Stimulated activated CD8-positive, alpha-beta memory T cell treated with anti-CD3 and anti-CD28 coated beads, Interleukin-2, amount 100 ng/mL, for 48 hours (primary cell): ENCODE measurements around the gene IFI30.
"Not testable (repeated sequence)": the region's sequence is repeated elsewhere in the genome, so short reads cannot be mapped to it uniquely, and the experiment has no call there.

Experiments used
- DNase-seq, 2 donors: peaks; one replicate each; pipeline ENCODE4 v3.0.0-alpha.2; 2020; ENCODE audit warnings: low read depth in 2 of 2

The IFI30 gene

DNA sequence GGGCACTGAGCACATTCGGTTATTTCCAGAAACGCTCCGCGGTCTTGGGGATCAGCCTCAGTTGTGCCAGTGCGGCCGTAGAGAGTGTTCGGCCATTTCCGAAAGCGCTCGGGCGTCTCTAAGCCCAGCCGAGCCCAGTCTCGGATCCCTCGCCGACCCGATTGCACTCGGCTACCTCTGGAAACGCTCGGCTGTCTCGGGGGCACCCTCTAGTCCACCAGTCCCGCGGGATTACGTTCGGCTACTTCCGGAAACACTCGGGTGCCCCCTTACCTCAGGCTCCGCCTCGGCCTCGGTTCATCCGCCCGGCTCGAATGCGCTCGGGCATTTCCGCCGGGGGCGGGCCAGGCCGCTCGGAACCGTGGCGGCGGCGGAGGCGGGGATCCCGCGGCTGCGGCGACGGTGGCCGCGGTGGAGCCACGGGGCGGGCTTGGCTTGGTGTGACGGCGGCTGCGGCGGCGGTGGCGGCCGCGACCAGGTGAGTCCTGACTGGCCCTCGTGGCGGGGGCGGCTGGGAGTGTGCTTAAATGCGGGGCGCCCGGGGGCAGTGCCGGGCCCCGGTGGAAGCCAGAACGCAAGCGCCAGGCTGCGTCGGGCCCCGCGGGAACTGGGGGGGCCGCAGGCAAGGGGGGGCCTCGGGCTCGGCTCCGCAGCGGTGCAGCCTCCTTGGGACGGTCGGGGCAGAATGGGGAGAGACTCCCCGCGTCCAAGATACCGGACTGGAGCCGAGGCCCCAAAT is 20.6 kb upstream of the IFI30 start, which contains the start of gene PIK3R2:
PIK3R2 (plus strand) TSS at position 347 of the 739 bp plus-strand sequence. CDS start 2,717 bp downstream, outside the sequence.
- DNase-seq: peak; percentile 97 to 100

GRCh38 chr19:18153556-18154134 is 20.0 kb upstream of the IFI30 start:
- DNase-seq: no peak

- no peak for DNase-seq
Observed at GRCh38 chr19:18155095-18156087, 18.2 kb upstream of the IFI30 start.

DNA sequence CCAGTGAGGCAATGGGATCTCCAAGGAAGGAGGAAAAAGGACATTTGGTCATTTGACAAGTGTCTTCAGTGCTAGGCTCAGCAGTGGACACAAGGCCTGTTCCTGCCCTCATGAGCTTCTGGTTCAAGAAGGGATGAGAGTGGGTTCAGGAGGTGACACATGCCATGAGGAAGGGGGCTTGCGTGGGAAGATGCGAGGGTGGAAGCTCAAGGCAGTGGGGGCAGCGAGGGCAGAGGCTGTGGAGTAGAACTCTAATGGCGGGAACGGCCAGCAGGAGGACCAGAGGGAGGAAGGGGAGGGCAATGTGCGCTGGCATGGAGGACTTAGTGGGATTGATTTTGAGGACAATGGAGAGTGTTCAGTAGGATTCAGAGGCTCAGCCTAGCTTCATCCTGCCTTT is 17.3 kb upstream of the IFI30 start:
- no peak for DNase-seq

DNA sequence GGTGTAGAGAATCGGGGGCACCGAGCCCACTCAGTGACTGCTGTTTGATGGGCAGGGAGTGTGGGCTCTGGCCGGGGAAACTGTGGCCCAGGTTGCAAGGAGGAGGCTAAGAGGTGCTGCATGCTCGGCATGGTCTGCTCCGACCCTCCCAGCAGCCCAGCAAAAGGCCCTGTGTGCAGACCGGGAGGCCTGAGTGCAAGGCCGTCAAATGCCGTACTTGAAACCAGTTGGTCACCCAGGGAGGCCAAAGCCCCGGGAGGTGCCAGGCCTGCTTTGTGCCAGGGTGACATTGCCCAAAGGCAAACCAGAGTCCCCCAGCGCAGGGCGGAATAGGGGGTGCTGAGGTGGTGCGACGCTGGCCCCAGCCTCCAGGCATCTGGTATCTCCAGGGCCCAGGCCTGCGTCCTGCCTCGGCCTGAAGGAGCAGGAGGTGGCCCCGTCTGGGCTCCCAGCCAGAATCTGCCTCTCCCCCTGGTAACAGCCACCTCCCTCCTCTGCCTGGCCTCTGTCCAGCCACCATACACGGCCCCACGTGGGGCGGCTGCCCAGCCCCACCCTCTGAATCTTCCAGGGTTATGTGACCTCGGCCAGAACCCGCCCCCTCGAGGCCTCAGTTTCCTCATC is 16.7 kb upstream of the IFI30 start:
- DNase-seq: no peak

GRCh38 chr19:18157465-18158063 is 16.0 kb upstream of the IFI30 start:
- no peak for DNase-seq

DNA sequence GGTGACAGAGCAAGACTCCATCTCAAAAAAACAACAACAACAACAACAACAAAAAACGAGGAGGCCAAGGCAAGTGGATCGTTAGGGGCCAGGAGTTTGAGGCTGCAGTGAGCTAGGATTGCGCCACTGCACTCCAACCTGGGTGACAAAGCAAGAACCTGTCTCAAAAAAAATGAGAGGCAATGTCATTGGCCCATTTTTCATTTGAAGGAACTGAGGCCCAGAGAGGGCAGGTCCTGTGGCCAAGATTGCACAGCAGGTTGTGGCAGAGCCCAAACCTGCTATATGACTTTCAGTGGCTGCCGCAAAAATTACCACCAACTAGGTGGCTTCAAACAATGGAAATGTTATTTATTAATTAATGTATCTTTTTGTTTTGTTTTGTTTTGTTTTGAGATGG is 15.1 kb upstream of the IFI30 start:
- no peak for DNase-seq

- not testable (repeated sequence) for DNase-seq
Observed at GRCh38 chr19:18159059-18159616, 14.5 kb upstream of the IFI30 start.

GRCh38 chr19:18159810-18160209 is 13.8 kb upstream of the IFI30 start:
- DNase-seq: no peak

DNA sequence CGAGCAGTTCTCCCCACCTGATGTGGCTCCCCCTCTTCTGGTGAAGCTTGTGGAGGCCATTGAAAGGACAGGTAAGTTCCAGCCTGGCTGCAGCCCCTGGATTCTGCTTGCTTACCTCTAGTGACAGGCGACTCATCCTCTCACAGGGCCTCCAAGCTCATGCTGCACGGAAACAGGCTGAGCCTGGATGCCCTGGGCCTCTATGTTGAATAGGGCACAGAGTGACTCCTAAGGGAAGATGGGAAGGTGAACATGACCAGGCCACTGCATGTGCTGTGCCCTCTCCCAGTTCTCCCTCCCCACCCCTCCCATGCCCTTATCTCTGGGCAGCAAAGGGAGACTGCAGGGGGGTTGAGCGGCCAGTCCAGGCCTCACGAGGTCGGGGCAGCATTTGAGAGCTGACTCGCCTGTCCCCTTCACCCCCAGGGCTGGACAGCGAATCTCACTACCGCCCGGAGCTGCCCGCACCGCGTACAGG is 13.1 kb upstream of the IFI30 start:
- DNase-seq: no peak

DNA sequence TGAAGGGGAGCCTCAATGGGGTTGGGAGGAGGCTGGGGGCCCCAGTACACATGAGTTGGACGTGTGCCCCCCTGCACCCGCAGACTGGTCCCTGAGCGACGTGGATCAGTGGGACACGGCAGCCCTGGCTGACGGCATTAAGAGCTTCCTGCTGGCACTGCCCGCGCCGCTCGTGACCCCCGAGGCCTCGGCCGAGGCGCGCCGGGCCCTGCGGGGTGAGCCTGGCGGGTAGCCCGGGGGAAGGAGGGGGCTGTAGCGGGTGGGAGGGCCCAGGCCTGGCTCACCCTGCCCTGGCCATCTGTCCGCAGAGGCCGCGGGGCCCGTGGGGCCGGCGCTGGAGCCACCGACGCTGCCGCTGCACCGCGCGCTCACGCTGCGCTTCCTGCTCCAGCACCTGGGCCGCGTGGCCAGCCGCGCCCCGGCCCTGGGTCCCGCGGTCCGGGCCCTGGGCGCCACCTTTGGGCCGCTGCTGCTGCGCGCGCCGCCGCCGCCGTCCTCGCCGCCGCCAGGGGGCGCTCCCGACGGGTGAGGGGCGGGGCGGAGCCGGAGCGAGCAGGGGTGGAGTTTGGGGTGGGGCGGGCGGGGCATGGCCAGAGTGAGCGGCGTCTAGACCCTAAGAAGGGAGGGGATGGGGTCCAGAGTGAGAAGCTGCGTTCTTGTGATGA is 12.5 kb upstream of the IFI30 start:
- peak; percentile 62 to 81 for DNase-seq

- no peak for DNase-seq
Observed at GRCh38 chr19:18161636-18162002, 12.0 kb upstream of the IFI30 start.

GRCh38 chr19:18164072-18164471 is 9.5 kb upstream of the IFI30 start:
- DNase-seq: no peak

DNA sequence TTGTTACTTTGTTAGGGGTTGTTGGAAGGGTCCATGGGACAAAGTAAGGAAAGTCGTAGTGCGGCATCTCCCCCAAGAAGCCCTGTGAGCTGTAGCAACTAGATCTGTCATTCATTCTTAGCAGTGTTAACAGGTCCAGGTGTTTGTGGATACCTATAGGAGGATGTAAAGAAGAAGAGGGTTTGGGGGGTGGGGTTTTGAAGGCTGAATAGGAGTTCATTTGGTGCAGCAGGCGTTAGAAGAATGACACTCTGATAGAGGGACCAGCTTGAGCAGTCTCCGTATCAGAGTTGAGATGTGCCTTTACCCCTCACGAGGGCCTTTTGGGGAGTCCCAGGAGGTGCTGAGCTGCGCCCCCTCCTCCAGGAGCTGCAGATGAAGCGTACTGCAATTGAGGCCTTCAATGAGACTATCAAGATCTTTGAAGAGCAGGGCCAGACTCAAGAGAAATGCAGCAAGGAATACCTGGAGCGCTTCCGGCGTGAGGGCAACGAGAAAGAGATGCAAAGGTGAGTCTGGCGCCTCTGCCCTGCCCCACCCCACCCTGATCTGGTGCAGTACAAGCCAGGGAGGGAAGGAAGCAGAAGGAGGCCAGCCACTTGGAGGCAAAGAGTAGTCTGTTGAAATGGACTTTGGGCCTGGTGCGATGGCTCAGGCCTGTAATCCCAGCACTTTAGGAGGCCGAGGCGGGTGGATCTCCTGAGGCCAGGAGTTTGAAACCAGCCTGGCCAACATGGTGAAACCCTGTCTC is 7.6 kb upstream of the IFI30 start:
- no peak for DNase-seq

DNA sequence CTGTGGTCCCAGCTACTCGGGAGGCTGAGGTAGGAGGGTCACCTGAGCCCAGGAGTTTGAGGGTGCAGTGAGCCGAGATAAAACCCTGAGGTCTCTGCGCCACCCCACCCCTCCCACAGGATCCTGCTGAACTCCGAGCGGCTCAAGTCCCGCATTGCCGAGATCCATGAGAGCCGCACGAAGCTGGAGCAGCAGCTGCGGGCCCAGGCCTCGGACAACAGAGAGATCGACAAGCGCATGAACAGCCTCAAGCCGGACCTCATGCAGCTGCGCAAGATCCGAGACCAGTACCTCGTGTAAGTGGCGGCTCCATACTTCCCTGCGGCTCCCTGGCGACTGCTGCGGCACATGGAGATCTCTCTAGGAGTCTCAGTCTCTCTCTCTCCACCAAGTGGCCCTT is 6.6 kb upstream of the IFI30 start:
- no peak for DNase-seq

GRCh38 chr19:18167975-18168645 is 5.5 kb upstream of the IFI30 start:
- peak in 1 of 2 donors; percentile 53 for DNase-seq

DNA sequence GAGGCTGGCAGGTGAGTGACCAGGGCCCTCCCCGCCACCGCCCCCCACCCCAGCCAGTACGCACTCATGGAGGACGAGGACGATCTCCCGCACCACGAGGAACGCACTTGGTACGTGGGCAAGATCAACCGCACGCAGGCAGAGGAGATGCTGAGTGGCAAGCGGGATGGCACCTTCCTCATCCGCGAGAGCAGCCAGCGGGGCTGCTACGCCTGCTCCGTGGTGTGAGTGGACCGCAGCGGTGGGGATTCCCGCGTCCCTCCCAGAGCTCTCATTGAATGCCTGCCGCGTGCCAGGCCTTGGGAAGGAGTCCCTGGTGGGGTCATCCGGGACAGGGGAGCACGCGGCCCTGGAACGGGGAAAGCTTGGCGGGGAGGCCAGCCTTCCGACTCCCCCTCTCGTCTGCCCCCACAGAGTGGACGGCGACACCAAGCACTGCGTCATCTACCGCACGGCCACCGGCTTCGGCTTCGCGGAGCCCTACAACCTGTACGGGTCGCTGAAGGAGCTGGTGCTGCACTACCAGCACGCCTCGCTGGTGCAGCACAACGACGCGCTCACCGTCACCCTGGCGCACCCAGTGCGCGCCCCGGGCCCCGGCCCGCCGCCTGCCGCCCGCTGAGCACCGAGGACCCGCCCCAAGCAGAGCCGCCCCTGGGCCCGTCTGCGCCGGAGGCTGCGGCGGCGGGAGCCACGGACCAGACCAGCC is 4.8 kb upstream of the IFI30 start:
- DNase-seq: no peak

DNA sequence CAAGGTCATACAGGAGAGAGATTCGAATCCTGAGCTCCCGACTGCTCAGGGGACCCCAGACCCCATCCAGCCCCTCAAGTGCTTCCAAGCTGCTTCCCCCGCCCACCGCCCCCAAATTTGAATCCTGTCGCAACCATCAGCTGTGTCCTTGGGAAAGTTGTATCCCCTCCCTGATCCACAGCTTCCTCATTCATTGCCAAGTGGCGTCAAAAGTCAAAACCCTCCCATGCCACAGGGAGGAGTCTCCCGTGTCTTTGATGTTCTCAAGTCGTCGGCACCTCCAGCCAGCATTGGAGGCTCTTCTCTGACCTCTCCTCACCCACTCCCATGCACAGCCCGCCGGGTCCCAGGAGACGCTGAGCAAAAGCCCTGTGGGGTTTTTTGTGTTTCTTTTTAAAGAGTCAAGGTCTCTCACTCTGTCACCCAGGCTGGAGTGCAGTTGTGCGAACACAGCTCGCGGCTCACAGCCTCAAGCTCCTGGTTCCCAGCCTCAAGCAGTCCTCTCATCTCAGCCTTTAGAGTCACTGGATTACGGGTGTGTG is 2.8 kb upstream of the IFI30 start:
- DNase-seq: no peak
